ENCODE data around the gene ADPRH. TPM values are rescaled to one million over a fixed set of nuclear protein-coding genes. Genes with fewer than 3 reads are reported as not detected.
A peak's percentile ranks its signal among the peaks of the same experiment; 100 is the strongest.

Gene ADPRH
- total RNA-seq, 2 experiments from 2014 or later = 0.36 TPM

DNA sequence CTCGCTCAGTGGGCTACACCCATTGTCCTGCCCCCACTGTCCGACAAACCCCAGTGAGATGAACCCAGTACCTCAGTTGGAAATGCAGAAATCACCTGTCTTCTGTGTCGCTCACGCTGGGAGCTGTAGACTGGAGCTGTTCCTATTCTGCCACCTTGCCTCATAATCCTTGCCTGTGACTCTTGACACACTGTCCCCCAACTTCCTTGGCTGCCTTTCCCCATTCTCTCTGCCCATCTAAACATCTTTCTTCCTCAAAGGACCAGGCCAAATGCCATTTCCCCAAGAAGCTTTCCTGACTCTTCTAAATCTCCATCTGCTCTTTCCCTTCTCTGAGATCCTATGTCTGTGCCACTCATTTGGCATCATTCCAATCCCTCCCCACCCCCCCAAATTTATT is 10.1 kb upstream of the ADPRH start:
- Histone ChIP-seq H3K27ac (ENCODE audit: low read depth in 1 of 2, low read length in 2 of 2) (no peak overlapping the region), H3K4me1 (ENCODE audit: insufficient read depth, low read length) (no peaks in the 10 kb centered on the region), H3K9me3 (ENCODE audit: control insufficient read depth in 1 of 2, insufficient read depth in 1 of 2, low read length in 2 of 2) (no peaks in the 10 kb centered on the region), H3K27me3 (ENCODE audit: control insufficient read depth in 1 of 2, insufficient read depth in 2 of 2, low read length in 2 of 2) (no peaks in the 10 kb centered on the region), H3K4me3 (ENCODE audit: low read length) (no peak overlapping the region), H3K36me3 (ENCODE audit: insufficient read depth, low read length) (no peaks in the 10 kb centered on the region)
- no peaks in the 10 kb centered on the region for H3K36me3 Mint-ChIP-seq (ENCODE audit: low read depth)
- H3K9me3 Mint-ChIP-seq = no peaks in the 10 kb centered on the region
- H3K27me3 Mint-ChIP-seq = peaks cover 24% of the 10 kb centered on the region
- ChIA-PET CTCF (no interaction called here), POLR2A (no interaction called here)
- H3K4me1 Mint-ChIP-seq (ENCODE audit: low read depth) = no peaks in the 10 kb centered on the region
- no peak overlapping the region for H3K27ac Mint-ChIP-seq
- no peak for TF ChIP-seq CTCF (IDR thresholded peaks at IDR 0.05)
- H3K4me3 Mint-ChIP-seq = no peak overlapping the region
- intact Hi-C loops (cut with DNase I, micrococcal nuclease) = no loop called here
- DNase-seq (no peak), ATAC-seq (ENCODE audit: poor library complexity) (no peak)

DNA sequence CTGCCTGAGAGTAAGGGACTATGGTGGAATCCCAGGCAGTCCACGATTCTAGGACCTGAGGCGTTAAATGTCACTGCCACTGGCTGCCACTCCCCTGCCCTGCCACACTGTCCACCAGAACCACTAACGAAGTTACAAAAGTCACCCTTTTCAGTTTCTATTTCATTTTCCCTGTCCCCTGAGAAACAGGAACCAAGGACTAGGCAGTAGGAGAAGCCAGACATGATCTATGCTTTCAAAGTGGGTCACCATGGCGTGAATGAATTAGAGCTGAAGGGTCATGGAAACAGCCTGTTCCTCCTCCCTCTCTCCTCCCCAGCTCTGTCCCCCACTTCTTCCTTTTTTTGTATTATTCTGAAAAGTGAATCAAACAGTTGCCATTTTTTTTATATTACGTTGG is 9.1 kb upstream of the ADPRH start:
- POLR2A ChIA-PET = no interaction called here
- H3K27me3 Mint-ChIP-seq = peaks cover 24% of the 10 kb centered on the region
- intact Hi-C loops (cut with DNase I, micrococcal nuclease) = no loop called here
- Histone ChIP-seq H3K9me3 (ENCODE audit: control insufficient read depth in 1 of 2, insufficient read depth in 1 of 2, low read length in 2 of 2) (no peaks in the 10 kb centered on the region), H3K4me3 (ENCODE audit: low read length) (no peak overlapping the region), H3K27ac (ENCODE audit: low read depth in 1 of 2, low read length in 2 of 2) (no peak overlapping the region), H3K27me3 (ENCODE audit: control insufficient read depth in 1 of 2, insufficient read depth in 2 of 2, low read length in 2 of 2) (no peaks in the 10 kb centered on the region), H3K4me1 (ENCODE audit: insufficient read depth, low read length) (no peaks in the 10 kb centered on the region), H3K36me3 (ENCODE audit: insufficient read depth, low read length) (no peaks in the 10 kb centered on the region)
- no peak for ATAC-seq (ENCODE audit: poor library complexity)
- TF ChIP-seq CTCF (IDR thresholded peaks at IDR 0.05) = no peak
- no peaks in the 10 kb centered on the region for H3K36me3 Mint-ChIP-seq (ENCODE audit: low read depth)
- H3K9me3 Mint-ChIP-seq = no peaks in the 10 kb centered on the region
- CTCF ChIA-PET = no interaction called here
- peak in 3 of 14 experiments; percentile 23 to 59 (median 50) for DNase-seq
- H3K4me3 Mint-ChIP-seq = no peak overlapping the region
- H3K27ac Mint-ChIP-seq = no peak overlapping the region
- H3K4me1 Mint-ChIP-seq (ENCODE audit: low read depth) = no peaks in the 10 kb centered on the region

GRCh38 chr3:119571230-119571629 is 8.1 kb upstream of the ADPRH start:
- H3K27me3 ChIP-seq (ENCODE audit: control insufficient read depth in 1 of 2, insufficient read depth in 2 of 2, low read length in 2 of 2) = no peaks in the 10 kb centered on the region
- H3K4me3 ChIP-seq (ENCODE audit: low read length) = no peak overlapping the region
- no peaks in the 10 kb centered on the region for H3K36me3 ChIP-seq (ENCODE audit: insufficient read depth, low read length)
- Mint-ChIP-seq H3K27me3 (peaks cover 24% of the 10 kb centered on the region), H3K4me3 (no peak overlapping the region), H3K27ac (no peak overlapping the region), H3K9me3 (no peaks in the 10 kb centered on the region), H3K4me1 (ENCODE audit: low read depth) (no peaks in the 10 kb centered on the region), H3K36me3 (ENCODE audit: low read depth) (no peaks in the 10 kb centered on the region)
- no peak for DNase-seq
- no peaks in the 10 kb centered on the region for H3K4me1 ChIP-seq (ENCODE audit: insufficient read depth, low read length)
- ChIA-PET POLR2A (no interaction called here), CTCF (no interaction called here)
- no peak for ATAC-seq (ENCODE audit: poor library complexity)
- H3K9me3 ChIP-seq (ENCODE audit: control insufficient read depth in 1 of 2, insufficient read depth in 1 of 2, low read length in 2 of 2) = no peaks in the 10 kb centered on the region
- H3K27ac ChIP-seq (ENCODE audit: low read depth in 1 of 2, low read length in 2 of 2) = no peak overlapping the region
- intact Hi-C loops (cut with DNase I, micrococcal nuclease) = no loop called here
- TF ChIP-seq CTCF (IDR thresholded peaks at IDR 0.05) = no peak
